IMR-90 (cell line): ENCODE data around the gene CBFA2T3. TPM values are rescaled to one million over a fixed set of nuclear protein-coding genes. Genes with fewer than 3 reads are reported as not detected.

ENCODE experiments used
- ATAC-seq: fragments of 200-7000 bp; cut with Tn5 transposase; 2 replicates; pipeline ENCODE4 v1.9.1; 2020; ENCODE audit warnings: low read depth, mild to moderate bottlenecking, moderate library complexity
- BruUV-seq: library from RNA; stranded (reverse); fragments of 400-500 nt; replicated peaks from 2 replicates; lab custom pipeline; 2021; lab: Mats Ljungman, UMichigan
- CTCF ChIA-PET: fragments of 300-600 bp; formaldehyde crosslinking; extraction: SDS; loops from one replicate; lab custom pipeline; 2021; ENCODE audit warnings: antibody characterized with exemption; lab: Yijun Ruan, JAX
- POLR2A ChIA-PET: fragments of 300-600 bp; sonication (Branson Sonifier 250); formaldehyde crosslinking; loops from one replicate; lab custom pipeline; 2022; ENCODE audit warnings: antibody characterized with exemption; ENCODE audit not compliant: unreplicated experiment; lab: Charles Lee
- DNase-seq: peaks from one replicate; pipeline ENCODE4 v3.0.0; 2013
- H2AFZ ChIP-seq: replicated peaks from 2 replicates; pipeline ENCODE3; 2013; ENCODE audit warnings: low read length, mild to moderate bottlenecking; ENCODE audit not compliant: poor library complexity
- H2AK5ac ChIP-seq: 2 replicates; pipeline ENCODE4 v1.6.1; 2013; ENCODE audit warnings: low read depth, low read length, inconsistent platforms
- H2AK9ac ChIP-seq: replicated peaks from 2 replicates; pipeline ENCODE3; 2013; ENCODE audit warnings: mild to moderate bottlenecking, low read depth, low read length, moderate library complexity; ENCODE audit not compliant: poor library complexity
- H2BK120ac ChIP-seq: 2 replicates; pipeline ENCODE4 v1.6.1; 2013; ENCODE audit warnings: low read depth, low read length, inconsistent platforms
- H2BK15ac ChIP-seq: 3 replicates; pipeline ENCODE4 v1.6.1; 2013; ENCODE audit warnings: low read depth, low read length, inconsistent platforms
- H2BK20ac ChIP-seq: 2 replicates; pipeline ENCODE4 v1.6.1; 2013; ENCODE audit warnings: low read depth, mild to moderate bottlenecking, inconsistent platforms, low read length, moderate library complexity
- H2BK5ac ChIP-seq: 2 replicates; pipeline ENCODE4 v1.6.1; 2013; ENCODE audit warnings: mild to moderate bottlenecking, low read depth, low read length, inconsistent platforms; ENCODE audit not compliant: poor library complexity, severe bottlenecking
- H3K14ac ChIP-seq: replicated peaks from 2 replicates; pipeline ENCODE4 v1.6.1; 2013; ENCODE audit warnings: low read depth, low read length, inconsistent platforms
- H3K18ac ChIP-seq: 2 replicates; pipeline ENCODE4 v1.6.1; 2013; ENCODE audit warnings: low read depth, low read length, control low read depth
- H3K23ac ChIP-seq: 2 replicates; pipeline ENCODE4 v1.6.1; 2013; ENCODE audit warnings: low read depth, low read length, inconsistent platforms
- H3K27ac ChIP-seq: 2 replicates; pipeline ENCODE4 v1.5.1; 2013; ENCODE audit warnings: mild to moderate bottlenecking, control low read depth, low read length; ENCODE audit not compliant: insufficient read depth
- H3K27me3 ChIP-seq: 2 replicates; pipeline ENCODE4 v1.6.1; 2013; ENCODE audit warnings: low read length; ENCODE audit not compliant: control insufficient read depth, insufficient read depth
- H3K36me3 ChIP-seq: 2 replicates; pipeline ENCODE4 v1.6.1; 2013; ENCODE audit warnings: low read length, mixed read lengths; ENCODE audit not compliant: control insufficient read depth, insufficient read depth
- H3K4ac ChIP-seq: 2 replicates; pipeline ENCODE4 v1.6.1; 2013; ENCODE audit warnings: low read depth, low read length, inconsistent platforms
- H3K4me1 ChIP-seq: 2 replicates; pipeline ENCODE4 v1.6.1; 2013; ENCODE audit warnings: low read length, mixed read lengths; ENCODE audit not compliant: control insufficient read depth, insufficient read depth
- H3K4me2 ChIP-seq: 2 replicates; pipeline ENCODE4 v1.6.1; 2013; ENCODE audit warnings: low read depth, mild to moderate bottlenecking, control low read depth, low read length, moderate library complexity
- H3K4me3 ChIP-seq: 2 replicates; pipeline ENCODE4 v1.5.1; 2013; ENCODE audit warnings: low read depth, mild to moderate bottlenecking, control low read depth, low read length, moderate library complexity; ENCODE audit not compliant: insufficient read depth
- H3K56ac ChIP-seq: 2 replicates; pipeline ENCODE4 v1.6.1; 2013; ENCODE audit warnings: low read length, inconsistent platforms; ENCODE audit not compliant: insufficient read depth; ENCODE audit errors: extremely low read depth
- H3K79me1 ChIP-seq, 2 experiments: 2 replicates each; pipeline ENCODE4 v1.6.1; 2013; ENCODE audit warnings: low read length in 2 of 2, inconsistent platforms in 1 of 2, low read depth in 1 of 2
- H3K9ac ChIP-seq: 2 replicates; pipeline ENCODE4 v1.6.1; 2013; ENCODE audit warnings: low read depth, low read length, control low read depth
- H3K9me1 ChIP-seq: 2 replicates; pipeline ENCODE4 v1.6.1; 2013; ENCODE audit warnings: low read length, inconsistent platforms; ENCODE audit not compliant: insufficient read depth
- H3K9me3 ChIP-seq: 2 replicates; pipeline ENCODE4 v1.6.1; 2013; ENCODE audit warnings: low read length; ENCODE audit not compliant: control insufficient read depth, insufficient read depth
- H4K20me1 ChIP-seq: 2 replicates; pipeline ENCODE4 v1.6.1; 2013; ENCODE audit warnings: low read length, inconsistent platforms; ENCODE audit not compliant: insufficient read depth
- H4K5ac ChIP-seq: 2 replicates; pipeline ENCODE4 v1.6.1; 2013; ENCODE audit warnings: mild to moderate bottlenecking, low read depth, low read length, control low read depth
- H4K8ac ChIP-seq, 2 experiments: 2 replicates each; pipeline ENCODE4 v1.6.1; 2013; ENCODE audit warnings: low read depth in 2 of 2, low read length in 2 of 2, control low read depth in 1 of 2, inconsistent platforms in 1 of 2
- H4K91ac ChIP-seq: 2 replicates; pipeline ENCODE4 v1.6.1; 2013; ENCODE audit warnings: low read depth, low read length, inconsistent platforms; ENCODE audit not compliant: insufficient read depth
- BHLHE40 ChIP-seq: fragments of 150-350 bp; IDR thresholded peaks from 2 replicates; pipeline ENCODE4 v1.6.1; 2016; ENCODE audit warnings: mild to moderate bottlenecking, low read depth, low read length
- MAFK ChIP-seq: IDR thresholded peaks from 2 replicates; pipeline ENCODE4 v1.6.1; 2012; ENCODE audit warnings: low read depth, low read length, improper control_type of control experiment
- MAZ ChIP-seq: IDR thresholded peaks from 2 replicates; pipeline ENCODE4 v1.6.1; 2012; ENCODE audit warnings: low read depth, mild to moderate bottlenecking, low read length, improper control_type of control experiment, moderate library complexity, borderline replicate concordance
- MXI1 ChIP-seq: IDR thresholded peaks from 2 replicates; pipeline ENCODE4 v1.6.1; 2012; ENCODE audit warnings: low read depth, mild to moderate bottlenecking, low read length, moderate library complexity, borderline replicate concordance
- POLR2A ChIP-seq: IDR thresholded peaks from 2 replicates; pipeline ENCODE4 v1.6.1; 2012; ENCODE audit warnings: mild to moderate bottlenecking, low read depth, low read length
- RFX5 ChIP-seq: IDR thresholded peaks from 2 replicates; pipeline ENCODE4 v1.8.0; 2012; ENCODE audit warnings: low read depth, mild to moderate bottlenecking, low read length, moderate library complexity
- WGBS, 2 experiments: methylation state at CpG; one replicate each; pipeline versions ENCODE4 v1.1.5 to v1.1.7; 2013; ENCODE audit warnings: missing lambda C conversion rate in 2 of 2; ENCODE audit not compliant: insufficient read length in 1 of 2; ENCODE audit errors: extremely low coverage in 2 of 2; 5-methylcytosine and 5-hydroxymethylcytosine counted together
- dilution Hi-C: fragments of 300-500 bp; cut with HindIII; formaldehyde crosslinking; loops from one replicate; pipeline ENCODE4 v1.14.3; 2018; ENCODE audit warnings: low sequenced_read_pairs; ENCODE audit not compliant: unreplicated experiment
- in situ Hi-C: fragments of 300-500 bp; cut with MboI; formaldehyde crosslinking; loops from 3 replicates; pipeline ENCODE4 v1.14.3; 2019; ENCODE audit warnings: low sequenced_read_pairs, inconsistent platforms, mixed read lengths
- intact Hi-C: fragments of 100-400 bp; cut with micrococcal nuclease; formaldehyde crosslinking; loops from 2 replicates; pipeline ENCODE4 v1.10.0; 2022
- polyA plus RNA-seq, 3 experiments: library from polyadenylated mRNA; depleted of rRNA; stranded (reverse); fragments of >200 nt; gene quantifications; 2 replicates each; pipeline ENCODE4 v1.2.3, GENCODE V29; 2012; ENCODE audit warnings: low replicate concordance in 1 of 3
- total RNA-seq: library from RNA; depleted of rRNA; stranded (reverse); fragments of >200 nt; gene quantifications from 2 replicates; pipeline ENCODE4 v1.2.3, GENCODE V29; 2012
- TF ChIP-seq, protein P1 (sequence below): fragments of 150-350 bp; IDR thresholded peaks from 2 replicates; pipeline ENCODE4 v1.6.1; 2016; ENCODE audit warnings: low read depth, mild to moderate bottlenecking, low read length, moderate library complexity, borderline replicate concordance
- TF ChIP-seq, protein P2 (sequence below): fragments of 150-350 bp; IDR thresholded peaks from 2 replicates; pipeline ENCODE4 v1.6.1; 2017; ENCODE audit warnings: mild to moderate bottlenecking, antibody characterized with exemption, low read length, low read depth

Gene CBFA2T3
- total and polyA plus RNA-seq, 2 of the 4 experiments (the other 2 are of a cell fraction) = not detected

DNA sequence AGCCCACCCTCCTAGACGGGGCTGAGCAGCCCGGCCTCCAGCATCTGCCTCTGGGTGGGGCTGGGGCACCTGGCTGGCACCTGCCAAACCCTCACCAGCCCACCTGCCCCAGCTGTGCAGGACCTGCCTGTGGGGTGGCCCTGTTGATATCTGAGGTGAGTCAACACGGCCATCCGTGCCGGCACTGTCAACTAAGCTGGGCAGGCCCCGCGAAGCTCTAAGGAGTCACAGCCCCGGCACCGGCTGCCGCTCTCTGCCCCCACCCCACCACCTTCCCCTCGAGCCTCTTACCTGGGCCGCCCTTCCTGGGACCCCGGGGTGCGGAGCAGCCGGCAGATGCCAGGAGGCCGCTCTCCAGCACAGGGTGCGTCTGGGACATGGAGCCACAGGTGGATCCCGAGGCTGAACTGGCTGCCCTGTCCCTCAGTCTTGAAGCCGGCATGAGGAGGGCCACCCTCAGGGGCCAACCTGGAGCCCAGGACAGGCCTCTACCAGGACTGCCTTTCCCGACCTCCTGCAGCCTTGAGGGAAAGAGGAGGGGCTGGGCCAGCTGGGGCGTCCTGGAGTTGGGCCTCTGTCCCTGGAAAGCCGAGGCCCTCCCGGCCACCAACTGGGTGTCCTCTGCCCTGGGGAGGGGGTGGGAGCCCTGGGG, 515 bp downstream of the CBFA2T3 start:
- ChIA-PET CTCF (no interaction called here), POLR2A (no interaction called here)
- in situ Hi-C loops (no loop called here), dilution Hi-C loops (no loop called here), intact Hi-C loops (no loop called here)
- TF ChIP-seq RFX5 = no peak
- TF ChIP-seq BHLHE40 = no peak
- TF ChIP-seq, protein P1, sequence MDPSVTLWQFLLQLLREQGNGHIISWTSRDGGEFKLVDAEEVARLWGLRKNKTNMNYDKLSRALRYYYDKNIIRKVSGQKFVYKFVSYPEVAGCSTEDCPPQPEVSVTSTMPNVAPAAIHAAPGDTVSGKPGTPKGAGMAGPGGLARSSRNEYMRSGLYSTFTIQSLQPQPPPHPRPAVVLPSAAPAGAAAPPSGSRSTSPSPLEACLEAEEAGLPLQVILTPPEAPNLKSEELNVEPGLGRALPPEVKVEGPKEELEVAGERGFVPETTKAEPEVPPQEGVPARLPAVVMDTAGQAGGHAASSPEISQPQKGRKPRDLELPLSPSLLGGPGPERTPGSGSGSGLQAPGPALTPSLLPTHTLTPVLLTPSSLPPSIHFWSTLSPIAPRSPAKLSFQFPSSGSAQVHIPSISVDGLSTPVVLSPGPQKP = no peak
- TF ChIP-seq MAZ = no peak
- no peak for TF ChIP-seq MXI1
- TF ChIP-seq POLR2A = no peak
- TF ChIP-seq, protein P2, sequence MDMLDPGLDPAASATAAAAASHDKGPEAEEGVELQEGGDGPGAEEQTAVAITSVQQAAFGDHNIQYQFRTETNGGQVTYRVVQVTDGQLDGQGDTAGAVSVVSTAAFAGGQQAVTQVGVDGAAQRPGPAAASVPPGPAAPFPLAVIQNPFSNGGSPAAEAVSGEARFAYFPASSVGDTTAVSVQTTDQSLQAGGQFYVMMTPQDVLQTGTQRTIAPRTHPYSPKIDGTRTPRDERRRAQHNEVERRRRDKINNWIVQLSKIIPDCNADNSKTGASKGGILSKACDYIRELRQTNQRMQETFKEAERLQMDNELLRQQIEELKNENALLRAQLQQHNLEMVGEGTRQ = no peak
- TF ChIP-seq MAFK = no peak
- Histone ChIP-seq H3K23ac (no peak overlapping the region), H3K18ac (no peak overlapping the region), H3K79me1 (no peaks in the 10 kb centered on the region), H3K27me3 (peaks cover 43% of the 10 kb centered on the region), H2AK5ac (no peak overlapping the region), H4K5ac (no peak overlapping the region), H2BK5ac (no peak overlapping the region), H3K27ac (no peak overlapping the region), H4K91ac (no peak overlapping the region), H2BK120ac (no peak overlapping the region), H2AK9ac (no peak overlapping the region), H2AFZ (no peak overlapping the region), H3K36me3 (no peaks in the 10 kb centered on the region), H3K4me2 (no peak overlapping the region), H3K4ac (no peak overlapping the region), H4K20me1 (no peaks in the 10 kb centered on the region), H3K9ac (no peak overlapping the region), H2BK20ac (no peak overlapping the region), H3K4me3 (no peak overlapping the region), H3K4me1 (no peaks in the 10 kb centered on the region), H3K14ac (no peak overlapping the region), H2BK15ac (no peak overlapping the region), H3K9me1 (no peaks in the 10 kb centered on the region), H3K56ac (no peak overlapping the region), H4K8ac (no peak overlapping the region), H3K9me3 (no peaks in the 10 kb centered on the region)
- DNase-seq (no peak), ATAC-seq (no peak)
- no TSS peak for BruUV-seq
- 17% methylated on average over 2 of the region's 23 CpGs; no CpG with 5 or more reads in 1 of the 2 experiments for WGBS, 2 experiments
